Activated CD4-positive, alpha-beta T cell treated with anti-CD3 and anti-CD28 coated beads, Interleukin-2, Interleukin-4, amounts not matched to agents 100 ng/mL and 50 ng/mL, durations not matched to agents 16 hours and 8 hours (primary cell): ENCODE measurements around the gene RMI2.
A peak's percentile ranks its signal among the peaks of the same experiment; 100 is the strongest.
"Not testable (repeated sequence)": the region's sequence is repeated elsewhere in the genome, so short reads cannot be mapped to it uniquely, and the experiment has no call there.

Experiments used
- DNase-seq: peaks from one replicate; pipeline ENCODE4 v3.0.0-alpha.2; 2020; ENCODE audit warnings: low spot score

The RMI2 gene

DNA sequence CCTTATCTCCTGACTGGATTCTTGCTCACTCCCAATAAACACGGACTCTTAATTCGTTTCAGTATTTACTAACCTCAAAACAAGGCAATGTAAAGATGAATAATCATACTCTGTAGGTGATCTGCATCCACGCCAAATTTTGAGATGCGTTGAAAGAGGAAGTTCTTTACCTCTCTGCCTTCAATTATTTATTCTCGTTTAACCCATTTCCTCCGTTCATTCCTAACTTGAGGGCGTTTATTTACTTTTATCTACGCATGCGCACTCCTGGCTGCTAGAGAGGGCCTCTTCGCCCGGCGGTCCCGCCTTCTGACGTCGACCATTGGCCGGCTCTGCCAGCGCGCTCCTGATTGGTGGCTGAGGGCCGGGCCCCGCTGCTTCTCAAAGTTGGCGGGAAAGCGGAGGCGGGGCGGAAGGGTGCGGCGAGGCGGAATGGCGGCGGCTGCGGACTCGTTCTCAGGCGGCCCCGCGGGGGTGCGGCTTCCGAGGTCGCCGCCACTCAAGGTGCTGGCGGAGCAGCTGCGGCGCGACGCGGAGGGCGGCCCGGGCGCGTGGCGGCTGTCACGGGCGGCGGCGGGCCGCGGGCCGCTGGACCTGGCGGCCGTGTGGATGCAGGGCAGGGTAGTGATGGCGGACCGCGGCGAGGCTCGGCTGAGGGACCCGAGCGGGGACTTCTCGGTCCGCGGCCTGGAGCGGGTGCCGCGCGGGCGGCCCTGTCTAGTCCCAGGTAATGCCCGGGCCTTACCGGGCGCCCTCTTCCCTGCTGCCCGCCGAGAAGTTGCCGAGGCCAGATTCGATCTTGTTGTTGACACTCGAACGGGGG, at the start of gene RMI2:
Gene RMI2 (plus strand): TSS at position 420 of the 823 bp plus-strand sequence. CDS start 13 bp downstream, at position 433.
- peak; percentile 99 for DNase-seq

DNA sequence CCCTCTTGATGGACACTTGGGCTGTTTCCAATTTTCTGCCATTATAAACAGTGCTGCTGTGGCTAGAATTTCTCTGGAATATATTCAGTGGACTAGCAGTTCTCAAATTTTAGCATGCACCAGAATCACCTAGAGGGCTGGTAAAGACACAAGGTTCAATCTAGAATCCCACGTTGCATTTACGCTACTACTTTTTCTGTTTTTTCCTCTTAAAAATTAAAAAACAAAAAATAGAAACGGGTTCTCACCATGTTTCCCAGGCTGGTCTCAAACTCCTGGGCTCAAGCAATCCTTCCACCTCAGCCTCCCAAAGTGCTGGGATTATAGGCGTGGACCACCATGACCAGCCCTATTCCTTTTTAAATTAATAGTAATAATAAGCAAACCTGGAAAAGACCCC, 49.6 kb upstream of the RMI2 start:
- DNase-seq, result no peak

DNA sequence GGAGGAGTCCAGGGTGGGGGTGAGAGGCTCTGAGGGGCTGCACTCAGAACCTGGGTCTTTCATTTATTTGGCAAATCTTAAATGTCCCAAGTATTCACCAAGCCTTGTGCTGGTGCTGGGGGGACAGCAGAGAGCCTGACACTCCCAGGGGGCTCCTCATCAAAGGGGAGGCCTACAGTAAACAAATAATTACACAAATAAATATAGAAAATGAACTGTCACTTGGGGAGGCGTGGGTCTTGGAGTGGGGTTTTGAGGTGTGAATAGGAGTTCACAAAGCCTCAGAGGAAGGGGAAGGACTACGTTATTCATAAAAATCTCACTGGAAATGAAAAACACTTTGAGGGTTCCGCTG, 48.9 kb upstream of the RMI2 start:
- DNase-seq, result no peak

GRCh38 chr16:11296706-11297491, 48.4 kb upstream of the RMI2 start:
- DNase-seq, result no peak

DNA sequence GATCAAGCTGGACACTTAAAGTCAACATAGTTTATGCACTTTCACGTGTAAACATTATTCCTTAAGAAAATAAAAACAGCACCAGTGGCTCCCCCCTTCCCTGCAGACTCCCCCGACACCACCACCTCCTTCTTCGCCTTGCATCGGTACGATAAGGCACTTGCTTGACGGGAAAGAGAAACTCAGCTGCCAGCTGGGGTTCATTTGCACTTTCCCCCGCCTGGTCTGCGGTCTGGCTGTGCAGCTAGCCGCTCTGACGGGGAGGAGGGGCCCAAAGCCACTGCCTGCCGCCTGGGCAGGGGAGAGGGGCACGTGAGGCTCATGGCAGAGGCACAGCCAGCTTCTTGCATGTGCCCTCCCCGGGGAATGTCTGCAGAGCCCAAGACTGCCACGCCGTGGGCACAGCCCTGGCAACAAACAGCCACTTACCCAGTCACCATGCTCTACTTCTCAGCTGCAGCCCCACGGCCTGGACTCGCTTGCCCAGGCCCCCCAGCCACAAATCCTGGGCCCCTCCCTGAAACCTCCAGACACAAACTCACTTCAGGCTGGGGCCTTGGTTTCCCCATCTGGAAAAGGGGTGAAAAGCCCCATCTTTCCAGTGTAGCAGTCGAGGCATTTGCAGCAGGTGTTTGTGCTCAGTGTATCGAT, 47.6 kb upstream of the RMI2 start:
- peak; percentile 70 for DNase-seq

- DNase-seq, result no peak
Observed at GRCh38 chr16:11298143-11298900, 46.9 kb upstream of the RMI2 start.

DNA sequence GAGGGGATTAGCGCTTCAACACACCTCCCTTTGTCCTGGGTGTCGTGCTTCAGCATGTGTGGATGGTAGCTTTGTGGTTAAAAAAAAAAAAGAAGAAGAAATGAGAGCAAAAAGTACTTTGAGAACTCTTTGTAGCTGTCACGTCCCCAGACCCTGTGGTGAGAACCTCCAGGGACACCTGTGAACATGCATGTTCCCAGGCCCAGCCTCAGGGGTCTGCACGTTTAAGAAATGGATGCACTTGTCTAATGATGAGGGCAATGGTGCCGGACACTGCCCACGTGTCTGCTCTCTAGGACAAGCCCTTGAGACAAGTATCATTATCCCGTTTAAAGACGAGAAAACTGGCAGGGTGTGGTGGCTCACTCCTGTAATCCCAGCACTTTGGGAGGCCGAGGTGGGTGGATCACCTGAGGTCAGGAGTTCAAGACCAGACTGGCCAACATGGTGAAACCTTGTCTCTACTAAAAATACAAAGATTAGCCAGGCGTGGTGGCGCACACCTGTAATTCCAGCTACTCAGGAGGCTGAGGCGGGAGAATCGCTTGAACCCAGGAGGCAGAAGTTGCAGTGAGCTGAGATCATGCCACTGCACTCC, 46.2 kb upstream of the RMI2 start:
- DNase-seq, result not testable (repeated sequence)

DNA sequence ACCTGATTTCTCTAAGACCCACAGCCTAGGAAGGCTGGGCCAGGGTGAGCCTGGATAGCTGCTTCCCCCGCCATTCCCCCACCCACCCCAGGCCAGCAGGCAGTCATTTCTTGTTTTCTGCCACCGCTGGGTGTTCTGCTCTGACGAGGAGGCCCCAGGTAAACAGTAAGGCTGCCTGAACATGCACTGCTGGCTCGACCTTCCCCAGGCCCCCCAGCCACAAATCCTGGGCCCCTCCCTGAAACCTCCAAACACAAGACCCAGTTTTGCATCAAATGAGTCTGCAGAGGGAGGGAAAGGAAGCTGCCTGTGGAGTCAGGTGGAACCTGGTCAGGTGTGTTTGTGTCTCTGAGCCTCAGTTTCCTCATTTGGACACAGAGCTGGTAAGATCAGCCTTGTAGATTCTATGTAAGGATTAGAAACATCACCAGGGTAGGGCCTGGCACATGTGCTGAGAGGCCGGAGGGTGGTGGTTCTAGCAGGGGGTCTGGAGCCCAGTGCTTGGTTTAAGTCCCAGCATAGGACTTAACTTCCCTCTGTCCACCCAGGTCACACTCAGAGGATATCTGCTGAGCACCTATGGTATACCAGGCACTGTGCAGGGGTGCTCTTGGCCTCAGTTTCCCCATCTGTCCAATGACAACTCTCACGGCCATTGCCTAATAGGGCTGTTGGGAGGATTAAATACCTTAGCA, 45.2 kb upstream of the RMI2 start:
- no peak for DNase-seq

- no peak for DNase-seq
Observed at GRCh38 chr16:11300560-11300892, 44.7 kb upstream of the RMI2 start.

- DNase-seq, result no peak
Observed at GRCh38 chr16:11301645-11302501, 43.4 kb upstream of the RMI2 start.

GRCh38 chr16:11302977-11303376, 42.3 kb upstream of the RMI2 start:
- no peak for DNase-seq

DNA sequence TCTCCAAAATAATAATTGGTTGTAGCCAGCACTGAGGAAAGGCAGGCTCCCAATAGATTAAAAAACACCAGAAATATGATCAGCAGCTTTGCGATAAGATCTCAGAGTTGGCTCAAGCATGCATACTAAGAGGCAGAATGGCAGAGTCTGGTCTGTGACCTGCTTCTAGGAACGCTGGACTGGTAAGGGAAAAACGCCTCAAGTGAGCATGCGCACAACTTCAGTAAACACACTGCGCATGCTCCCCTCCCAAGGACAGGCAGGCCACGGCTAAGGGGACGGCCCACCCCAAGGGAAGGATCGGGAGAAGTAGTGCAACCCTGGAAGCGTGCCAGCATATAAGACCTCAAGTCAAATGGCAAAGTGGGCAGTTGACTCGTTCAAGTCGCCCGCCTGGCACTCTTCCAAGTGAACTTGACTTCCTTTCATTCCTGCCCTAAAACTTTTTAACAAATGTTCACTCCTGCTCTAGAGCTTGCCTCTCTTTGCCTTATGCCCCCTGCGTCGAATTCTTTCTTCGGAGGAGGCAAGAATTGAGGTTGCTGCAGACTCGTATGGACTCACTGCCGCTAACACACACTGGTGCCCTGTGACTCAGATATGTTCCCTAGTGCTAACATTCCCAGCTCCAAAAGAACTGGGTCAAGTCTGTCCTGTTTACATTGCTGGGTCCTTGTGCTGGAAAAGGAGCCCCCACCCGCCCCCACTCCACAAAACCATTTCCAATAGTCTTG, 41.7 kb upstream of the RMI2 start:
- no peak for DNase-seq

DNA sequence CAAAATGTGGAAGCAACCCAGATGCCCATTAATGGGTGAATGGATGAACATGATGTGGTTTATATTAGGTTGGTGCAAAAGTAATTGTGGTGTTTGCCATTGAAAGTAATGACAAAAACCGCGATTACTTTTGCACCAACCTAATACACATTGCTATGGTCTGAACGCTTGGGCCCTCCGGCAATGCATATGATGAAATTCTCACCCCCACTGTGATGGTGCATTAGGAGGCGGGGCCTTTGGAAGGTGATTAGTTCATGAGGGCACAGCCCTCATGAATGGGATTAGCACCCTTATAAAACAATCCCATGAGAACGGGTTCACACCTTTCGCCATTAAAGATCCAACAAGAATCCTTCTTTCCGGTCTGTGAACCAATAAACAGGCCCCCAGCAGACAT, 38.9 kb upstream of the RMI2 start:
- DNase-seq, result no peak

GRCh38 chr16:11306997-11307638, 38.1 kb upstream of the RMI2 start:
- DNase-seq, result peak; percentile 66

DNA sequence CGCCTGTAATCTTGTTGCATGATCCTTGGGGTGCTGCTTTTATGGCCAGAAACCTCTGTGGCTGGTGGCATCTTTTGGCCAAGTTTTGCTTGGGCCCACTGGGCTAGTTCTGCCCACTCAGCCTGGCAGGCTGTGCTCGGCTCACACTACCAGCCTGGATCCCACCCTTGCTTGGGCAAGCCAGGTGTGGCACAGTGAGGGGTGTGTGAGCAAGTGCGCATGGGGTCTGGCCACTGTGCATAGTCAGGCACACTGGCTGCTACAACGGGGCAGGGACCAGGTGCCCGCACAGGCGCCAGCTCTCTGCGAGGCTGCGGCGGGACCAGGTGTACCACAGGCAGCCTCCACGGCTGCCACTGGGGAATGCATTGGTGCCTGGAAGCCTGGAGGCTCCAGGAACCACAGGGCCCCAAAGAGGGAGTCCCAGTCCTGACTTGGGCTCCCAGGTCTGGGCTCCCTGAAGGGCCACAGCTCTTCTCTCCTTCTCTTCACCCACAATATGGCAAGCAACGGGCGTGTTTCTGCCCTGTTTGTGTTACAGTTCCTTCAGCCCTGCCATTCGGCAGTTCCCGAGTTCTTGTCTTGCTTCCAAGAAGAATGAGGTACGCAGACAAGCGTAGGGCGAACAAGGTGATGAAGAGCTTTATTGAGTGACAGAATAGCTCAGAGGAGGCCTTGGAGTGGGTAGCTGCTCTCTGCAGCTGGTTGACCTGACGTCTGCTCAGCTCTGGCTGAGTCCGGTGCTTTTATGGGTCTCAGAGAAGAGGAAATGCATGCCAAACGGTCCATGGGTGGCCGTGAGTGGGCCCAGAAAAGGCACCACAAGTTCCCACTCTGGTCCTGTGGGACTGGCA, 37.4 kb upstream of the RMI2 start:
- no peak for DNase-seq

DNA sequence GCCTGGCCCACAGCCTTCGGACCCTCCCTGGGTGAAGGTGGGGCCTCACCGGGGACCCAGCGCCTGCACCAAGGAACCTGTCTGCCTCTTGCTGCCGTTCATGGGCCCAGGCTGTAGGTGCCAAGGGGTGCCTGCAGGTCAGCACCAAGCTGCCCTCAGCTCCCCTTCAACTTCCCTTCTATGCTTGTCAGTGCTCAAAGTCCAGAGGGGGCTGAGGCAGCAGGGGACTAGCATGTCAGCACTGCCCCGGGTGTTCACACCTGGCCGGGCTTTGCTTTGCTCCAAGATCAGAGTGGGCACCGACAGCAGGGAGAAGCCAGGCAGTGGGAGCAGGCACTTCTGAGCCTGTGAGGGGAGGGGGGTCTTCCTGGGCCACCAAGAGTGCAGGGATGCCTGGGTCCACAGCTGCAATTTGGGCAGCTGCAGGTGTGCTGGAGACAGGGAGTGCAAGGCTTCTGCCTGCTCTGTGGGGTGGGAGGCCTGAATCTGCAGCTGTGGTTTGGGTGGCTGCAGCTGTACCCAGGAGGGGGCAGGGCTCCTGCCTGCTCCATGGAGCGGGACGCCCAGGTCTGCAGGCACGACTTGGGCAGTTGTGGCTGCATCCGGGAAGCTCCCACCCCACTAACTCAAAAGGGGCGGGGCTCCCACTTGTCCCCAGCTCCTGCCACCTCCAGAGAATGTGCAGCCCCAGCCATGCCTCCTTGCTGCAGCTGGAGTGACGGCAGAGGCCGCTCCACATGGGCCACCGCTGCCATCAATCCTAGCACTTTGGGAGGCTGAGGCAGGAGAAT, 36.6 kb upstream of the RMI2 start:
- DNase-seq, result no peak

- no peak for DNase-seq
Observed at GRCh38 chr16:11309895-11310633, 35.2 kb upstream of the RMI2 start.
